Breast epithelium (tissue), 3 donors: ENCODE measurements around the gene TOP2B.

ENCODE experiments used
- CTCF ChIP-seq, 3 donors: fragments of 450-650 bp; IDR thresholded peaks; one replicate each; pipeline ENCODE4 v1.5.1; 2016 to 2017; ENCODE audit warnings: antibody characterized with exemption in 3 of 3, mild to moderate bottlenecking in 3 of 3, moderate library complexity in 3 of 3
- POLR2A ChIP-seq: fragments of 450-650 bp; IDR thresholded peaks from one replicate; pipeline ENCODE4 v1.6.1; 2016; ENCODE audit warnings: antibody characterized with exemption, mild to moderate bottlenecking, moderate library complexity

- no peak for TF ChIP-seq POLR2A
- no peak for TF ChIP-seq CTCF (IDR thresholded peaks at IDR 0.05)
Observed at GRCh38 chr3:25555695-25556437, 108.8 kb downstream of the TOP2B start.
